ENCODE data around the gene HDAC11. TPM values are rescaled to one million over a fixed set of nuclear protein-coding genes. Genes with fewer than 3 reads are reported as not detected.

HDAC11 gene
- total and polyA plus RNA-seq, 9 of the 15 experiments (the other 6 are each of a cell fraction or from before 2014, with no cell fraction given), result 0.60 to 6.0 (median 4.5) TPM

GRCh38 chr3:13451301-13451673, 28.8 kb upstream of the HDAC11 start (continued):
- TF ChIP-seq ZNF165 (CRISPR knock-in tag; IDR thresholded peaks at IDR 0.05; ENCODE audit: borderline replicate concordance) (no peak), NEUROD1 (IDR thresholded peaks at IDR 0.05; ENCODE audit: borderline replicate concordance, low read depth, low read length, partially characterized antibody) (no peak), ID3 (CRISPR knock-in tag; IDR thresholded peaks at IDR 0.05) (no peak), ID3 (tag; IDR thresholded peaks at IDR 0.05) (no peak), RUNX1 (IDR thresholded peaks at IDR 0.05; ENCODE audit: low read depth) (no peak), PHB2 (IDR thresholded peaks at IDR 0.05; ENCODE audit: low read depth) (peak; percentile 46; the same call in 1 of the 2 replicates), SMAD1 (IDR thresholded peaks at IDR 0.05; ENCODE audit: low read depth, low read length, partially characterized antibody) (no peak), ZNF324 (CRISPR knock-in tag; IDR thresholded peaks at IDR 0.05) (no peak), SRSF1 (IDR thresholded peaks at IDR 0.05; ENCODE audit: low read depth, low read length) (no peak), CUX1 (CRISPR knock-in tag; IDR thresholded peaks at IDR 0.05) (no peak), POLR2B (IDR thresholded peaks at IDR 0.05; ENCODE audit: low read depth, partially characterized antibody) (no peak), SP1 (CRISPR knock-in tag; IDR thresholded peaks at IDR 0.05) (no peak), MAX (CRISPR knock-in tag; IDR thresholded peaks at IDR 0.05) (peak; percentile 44; the same call in 1 of the 2 replicates), HMGN3 (IDR thresholded peaks at IDR 0.05; ENCODE audit: borderline replicate concordance, extremely low read depth, insufficient read length, low read depth, low read length) (no peak), HOXB6 (CRISPR knock-in tag; IDR thresholded peaks at IDR 0.05; ENCODE audit: borderline replicate concordance) (no peak), PCBP2 (IDR thresholded peaks at IDR 0.05; ENCODE audit: low read depth, low read length, poor library complexity, severe bottlenecking) (no peak), CBX2 (IDR thresholded peaks at IDR 0.05; ENCODE audit: insufficient read depth, low read length, poor library complexity, severe bottlenecking) (no peak), CTCFL (IDR thresholded peaks at IDR 0.05; ENCODE audit: borderline replicate concordance, insufficient read depth, low read depth, low read length, poor library complexity, severe bottlenecking) (no peak), NR3C1 (CRISPR knock-in tag; IDR thresholded peaks at IDR 0.05) (no peak), ADNP (tag; IDR thresholded peaks at IDR 0.05) (no peak), ELF2 (CRISPR knock-in tag; IDR thresholded peaks at IDR 0.05) (no peak), ZNF408 (CRISPR knock-in tag; IDR thresholded peaks at IDR 0.05; ENCODE audit: low read depth) (no peak)

Data from K562 (cell line).